Hepatic stellate cell (primary cell): ENCODE data around the gene NDRG3.

Experiments used
- DNase-seq: peaks from one replicate; pipeline ENCODE4 v3.0.0; 2011; ENCODE audit warnings: low spot score

The NDRG3 gene

DNA sequence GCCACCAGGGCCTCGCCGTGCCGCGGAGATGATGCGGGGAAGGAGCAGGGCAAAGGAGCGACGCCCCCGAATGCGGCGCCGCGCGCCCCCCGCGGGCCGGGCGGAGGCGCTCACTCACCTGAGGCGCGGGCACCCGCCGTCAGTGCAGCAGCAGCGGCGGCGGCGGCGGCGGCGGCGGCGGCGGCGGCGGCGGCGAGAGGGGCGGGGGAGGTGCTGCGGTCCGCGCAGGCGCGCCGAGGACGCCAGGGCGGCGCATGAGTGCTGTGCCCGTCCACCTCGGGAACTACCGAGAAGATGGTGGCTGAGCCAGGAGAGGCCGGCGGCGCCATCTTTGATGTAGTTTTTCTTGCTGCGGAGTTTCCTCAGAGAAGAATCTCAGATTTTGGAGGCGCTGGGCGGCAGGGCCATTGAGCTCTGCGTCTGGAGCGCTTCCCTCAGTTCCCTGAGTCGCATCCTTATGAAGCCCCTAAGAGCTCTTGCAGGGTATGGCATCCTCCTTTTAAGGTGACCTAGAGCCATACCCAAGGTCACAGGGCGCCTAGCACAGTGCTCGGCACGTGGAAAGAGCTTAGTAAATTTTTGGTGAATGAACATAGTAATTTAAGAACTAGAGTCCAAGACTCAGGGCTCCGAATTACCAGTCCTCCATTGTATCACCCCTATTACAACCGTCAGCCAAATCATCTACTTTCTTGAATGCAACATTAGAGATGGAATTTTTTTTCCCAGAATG, at the start of gene NDRG3:
NDRG3 (minus strand) TSS at position 164 of the 733 bp plus-strand sequence. CDS start 24,355 bp downstream, outside the sequence.
- DNase-seq = peak; percentile 96

DNA sequence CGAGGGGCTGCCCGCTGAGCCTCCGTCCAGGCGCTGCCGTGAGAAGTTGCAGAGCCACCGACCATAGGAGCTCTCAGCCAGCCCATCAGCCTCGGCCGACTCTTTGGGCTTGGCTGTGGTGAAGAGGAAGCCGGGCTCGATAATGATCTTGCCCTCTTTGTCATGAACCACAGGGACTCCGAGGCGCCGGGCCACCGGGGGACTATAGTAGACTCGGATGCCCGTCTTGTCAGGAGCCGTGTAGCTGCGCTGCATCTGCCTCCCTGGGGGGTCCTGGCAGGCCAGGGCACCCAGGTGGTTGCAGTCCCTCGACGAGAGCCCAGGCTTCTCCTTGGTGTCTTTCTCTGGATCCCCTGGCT, 48.2 kb upstream of the NDRG3 start:
- DNase-seq = no peak

DNA sequence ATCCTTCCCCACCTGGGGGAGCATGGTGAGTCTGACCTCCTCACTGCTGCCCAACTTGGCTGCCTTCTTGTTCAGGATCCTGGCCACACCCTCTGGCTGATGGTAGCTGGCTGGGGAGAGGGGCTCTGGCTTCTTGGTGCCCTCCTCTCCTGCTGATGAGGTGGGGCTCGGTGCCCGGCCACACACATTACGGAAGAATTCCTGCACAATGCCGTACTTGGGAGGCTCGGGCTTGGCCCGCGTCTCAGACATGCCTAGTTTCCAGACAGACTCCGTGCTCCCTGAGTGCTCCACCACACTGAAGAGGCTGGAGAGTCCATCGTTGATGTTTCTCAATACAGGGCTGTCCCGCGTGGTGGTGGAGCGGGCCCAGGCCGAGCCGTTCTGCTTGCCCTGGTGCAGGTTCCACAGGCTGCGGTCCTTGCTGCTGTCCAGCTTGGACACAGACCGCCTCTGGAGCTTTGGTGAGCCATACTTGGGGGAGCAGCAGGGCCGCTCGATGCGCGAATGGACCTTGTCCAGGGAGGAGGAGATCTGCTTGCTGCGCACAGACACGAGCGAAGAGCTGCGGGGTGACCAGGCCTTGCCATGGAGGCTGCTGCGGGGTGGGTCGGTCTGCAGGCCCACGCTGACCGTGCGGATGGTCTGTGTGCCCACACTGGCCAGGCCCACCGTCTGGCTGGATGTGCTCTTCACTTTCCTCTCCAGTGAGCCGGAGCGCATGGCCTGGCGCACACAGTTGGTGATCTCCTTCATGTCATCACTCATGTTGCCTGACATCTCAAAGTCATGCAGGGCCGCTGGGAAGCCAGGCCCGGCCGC, 47.6 kb upstream of the NDRG3 start:
- no peak for DNase-seq

DNA sequence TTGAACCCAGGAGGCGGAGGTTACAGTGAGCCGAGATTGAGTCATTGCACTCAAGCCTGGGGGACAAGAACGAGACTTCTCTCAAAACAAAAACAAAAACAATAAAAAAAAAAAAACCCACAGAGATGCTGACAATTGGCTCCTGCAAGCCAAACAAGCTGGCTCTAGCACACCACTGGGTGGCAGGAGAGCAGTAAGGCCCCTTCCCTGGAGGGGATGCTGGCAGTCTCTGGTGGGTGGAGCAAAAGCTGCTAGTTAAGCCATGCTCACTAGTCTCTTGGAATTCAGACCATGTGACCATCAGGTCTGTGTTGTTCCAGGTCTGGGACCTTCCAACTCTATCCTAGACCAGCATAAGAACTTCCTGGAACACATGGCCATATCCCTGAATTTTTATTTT, 46.5 kb upstream of the NDRG3 start:
- peak; percentile 67 for DNase-seq

DNA sequence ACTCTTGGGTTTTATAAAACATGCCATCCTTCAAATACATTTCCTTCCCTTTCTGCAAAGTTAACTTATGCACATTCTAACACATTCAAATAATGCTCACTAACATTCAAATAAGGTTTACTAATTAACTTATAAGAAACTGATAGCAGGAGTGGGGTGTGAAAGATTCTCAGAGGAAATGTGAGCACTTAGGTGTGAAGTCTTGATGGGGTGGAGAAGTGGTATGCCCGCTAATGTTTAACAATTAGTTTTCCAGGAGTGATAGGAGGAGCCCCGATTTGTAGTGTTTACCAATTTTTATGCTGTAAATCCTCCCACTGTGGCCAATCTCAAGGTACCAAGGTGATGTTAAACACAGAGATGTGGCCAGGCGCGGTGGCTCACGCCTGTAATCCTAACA, 46.0 kb upstream of the NDRG3 start:
- DNase-seq = no peak

DNA sequence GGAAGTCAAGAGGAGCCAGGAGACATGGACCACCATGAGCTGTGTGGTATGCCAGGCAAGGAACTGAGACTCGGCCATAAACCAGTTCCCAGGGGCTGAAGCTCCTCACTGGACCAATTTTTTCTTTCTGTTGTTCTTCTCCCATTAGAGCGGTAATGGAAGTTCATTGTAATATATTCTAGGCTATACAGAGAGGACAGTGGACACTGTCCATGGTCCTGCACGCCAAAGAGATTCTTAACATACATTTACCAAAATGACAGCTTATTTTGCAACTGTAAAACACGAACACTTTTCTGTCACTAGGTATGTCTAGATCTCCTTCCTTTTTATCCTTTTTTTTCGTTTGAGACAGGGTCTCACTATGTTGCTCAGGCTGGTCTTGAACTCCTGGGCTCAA, 40.8 kb upstream of the NDRG3 start:
- DNase-seq = no peak

DNA sequence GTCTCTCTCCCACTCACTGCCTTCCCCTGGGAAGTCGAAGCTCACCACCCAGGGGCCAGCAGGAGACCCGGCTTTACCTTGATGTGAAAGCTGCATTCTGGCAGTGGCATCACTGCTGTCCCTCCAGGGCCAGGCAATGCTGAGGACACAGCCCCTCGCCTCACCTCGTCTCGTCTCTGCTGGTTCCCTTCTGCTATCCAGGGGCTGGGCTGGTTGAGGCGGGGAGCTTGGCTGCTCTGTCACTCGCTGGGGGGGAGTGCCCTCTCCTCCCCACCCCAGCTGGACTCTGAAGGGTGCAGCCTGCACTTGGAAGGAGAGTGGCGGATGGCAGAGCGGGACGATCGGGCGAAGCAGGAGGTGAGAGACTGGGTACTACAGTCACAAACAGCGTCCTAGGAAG, 40.4 kb upstream of the NDRG3 start:
- DNase-seq = no peak

DNA sequence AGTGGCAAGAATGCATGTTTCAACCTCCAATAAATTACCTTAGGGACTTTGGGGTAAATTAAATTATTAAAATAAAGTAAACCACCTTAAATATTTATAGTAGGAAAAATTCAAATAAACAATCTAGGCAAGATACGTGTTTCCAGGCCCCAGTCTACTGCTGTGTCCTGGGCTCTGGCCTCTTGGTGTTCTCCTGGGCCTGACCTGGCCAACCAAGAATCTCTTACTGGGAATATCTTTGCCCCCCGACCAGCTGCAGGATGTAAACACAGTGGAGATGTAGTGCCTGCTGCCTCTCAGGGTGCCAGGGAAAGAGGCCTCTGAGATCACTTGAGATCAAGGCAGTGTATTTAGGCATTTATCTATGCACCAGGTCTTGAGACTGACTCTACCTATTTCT, 39.4 kb upstream of the NDRG3 start:
- DNase-seq = no peak

DNA sequence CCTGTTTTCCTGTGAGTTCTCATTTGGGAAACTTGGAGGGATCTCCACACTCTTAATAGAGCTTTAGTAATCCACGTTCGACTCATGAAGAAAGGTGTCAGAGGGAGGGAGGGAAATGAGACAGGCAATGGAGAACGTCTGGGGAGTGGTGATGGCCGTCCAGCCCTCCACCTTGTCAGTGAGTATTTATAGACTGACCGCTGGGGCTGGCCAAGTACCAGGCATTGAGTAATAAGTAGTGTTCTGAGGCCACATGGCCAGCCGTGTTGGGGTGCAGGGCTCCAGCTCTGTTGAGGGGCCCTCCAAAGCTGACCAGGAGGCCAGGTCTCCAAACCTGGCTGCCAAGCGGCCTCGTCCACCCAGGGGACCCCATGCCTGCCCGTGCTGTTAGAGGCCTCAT, 39.0 kb upstream of the NDRG3 start:
- peak; percentile 45 for DNase-seq

DNA sequence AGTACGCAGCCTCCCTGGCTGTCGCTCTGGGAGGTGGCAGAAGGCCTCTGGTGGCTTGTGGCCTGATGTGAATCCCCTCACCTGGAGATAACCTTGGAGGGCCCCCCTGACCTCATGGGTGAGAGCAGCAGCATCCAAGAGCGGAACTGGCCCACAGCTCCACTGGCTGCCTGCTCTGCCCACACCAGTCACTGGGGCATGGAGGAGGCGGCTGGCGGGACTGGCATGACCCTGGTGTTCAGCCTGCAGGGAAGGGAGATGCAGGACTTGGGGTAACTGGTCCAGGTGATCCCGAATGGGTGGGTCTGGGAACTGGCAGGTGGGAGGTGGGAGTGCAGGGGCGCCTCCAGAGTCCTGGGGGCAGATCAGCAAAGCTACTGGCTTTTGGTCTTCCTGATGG, 38.2 kb upstream of the NDRG3 start:
- DNase-seq = no peak

DNA sequence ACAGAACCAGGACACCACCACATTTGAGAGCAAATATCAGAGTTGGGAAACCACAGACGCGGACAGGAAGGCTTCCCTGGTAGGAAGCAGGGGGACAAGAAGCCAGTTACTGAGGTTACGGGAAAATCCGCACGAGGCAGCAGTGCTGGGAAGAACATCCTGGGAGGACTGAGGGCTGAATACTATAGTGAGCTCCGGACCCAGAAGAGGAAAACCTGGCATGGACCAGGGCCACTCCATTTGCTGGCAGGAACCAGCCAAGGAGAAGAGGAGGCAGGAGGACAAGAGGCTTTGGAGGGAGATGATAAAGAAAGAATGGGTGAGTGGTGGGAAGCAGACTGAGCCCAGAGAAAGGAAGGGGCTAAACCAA, 33.8 kb upstream of the NDRG3 start:
- DNase-seq = no peak

DNA sequence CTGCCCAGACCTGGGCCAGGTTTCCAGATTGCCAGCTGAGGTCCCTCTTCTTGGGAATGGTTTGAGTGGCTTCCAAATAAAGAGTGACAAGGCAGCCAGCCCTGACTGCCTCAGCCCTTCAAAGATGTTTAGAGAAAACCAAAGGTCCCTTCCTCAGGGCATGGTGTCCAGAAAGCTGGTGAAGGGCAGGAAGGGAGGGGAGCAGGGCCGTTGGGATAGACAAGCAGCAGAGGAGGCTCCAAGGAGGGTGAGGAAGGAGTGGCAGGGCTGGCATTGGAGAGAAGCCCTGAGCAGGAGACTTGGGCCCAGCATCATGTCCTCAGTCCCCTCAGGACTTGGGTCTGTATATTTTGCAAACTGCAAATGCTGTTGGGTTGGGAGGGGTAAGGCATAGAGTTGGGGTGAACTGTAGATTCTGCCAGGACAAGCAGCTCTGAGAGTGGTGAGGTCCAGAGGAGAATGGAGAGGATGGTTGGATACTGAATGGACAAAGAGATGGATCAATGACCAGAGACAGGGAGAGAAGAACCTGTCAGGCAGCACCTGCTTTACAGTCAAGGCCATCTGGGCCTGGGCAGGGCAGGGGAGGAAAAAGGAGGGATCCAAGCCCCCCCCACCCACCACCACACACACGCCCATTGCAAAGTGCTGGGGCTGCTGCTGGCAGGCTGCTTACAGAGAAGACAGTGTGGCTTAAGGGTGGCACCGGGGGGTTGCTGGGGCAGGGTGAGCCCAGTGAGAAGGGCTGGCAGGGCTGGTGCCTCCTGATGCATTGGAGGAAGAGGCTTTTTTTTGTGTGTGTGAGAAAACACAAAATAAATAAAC, 33.2 kb upstream of the NDRG3 start:
- no peak for DNase-seq

DNA sequence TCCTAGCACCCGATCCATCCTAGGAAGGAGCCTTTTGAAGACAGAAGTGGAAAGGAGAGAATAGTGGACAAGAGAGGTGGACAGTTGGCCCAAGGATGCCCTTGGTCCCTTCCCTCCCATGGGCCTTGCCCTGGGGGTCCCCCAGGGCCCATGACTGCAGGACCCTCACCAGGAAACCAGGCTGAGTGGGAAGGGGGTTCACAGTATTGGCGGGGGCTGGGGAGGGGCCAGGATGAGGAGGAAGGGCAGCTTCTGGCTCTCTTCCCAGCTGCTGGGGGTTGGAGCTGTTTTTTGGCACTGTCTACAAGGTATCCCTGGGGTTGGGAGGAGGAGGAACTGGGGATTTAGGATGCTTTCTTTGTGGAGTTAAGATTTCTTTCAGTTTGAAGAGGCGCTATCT, 31.7 kb upstream of the NDRG3 start:
- DNase-seq = no peak

DNA sequence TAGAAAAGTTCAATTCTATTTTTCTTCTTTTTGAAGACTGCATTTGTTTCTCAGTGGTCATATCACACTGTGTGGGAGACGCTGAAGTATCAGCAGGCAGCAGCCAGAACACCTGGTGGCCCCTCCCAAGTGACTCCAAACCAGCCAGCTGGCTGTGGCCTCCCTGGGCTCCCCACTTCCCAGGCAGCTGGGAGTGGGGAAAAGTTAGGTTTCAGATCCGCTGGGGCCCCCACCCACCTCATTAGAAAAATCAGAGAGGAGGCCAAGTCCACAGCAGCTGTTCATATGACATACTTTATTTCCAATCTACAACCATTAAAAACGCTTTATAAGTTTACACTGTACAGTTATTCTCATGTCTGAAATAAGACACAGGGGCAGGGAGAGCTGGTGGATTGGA, 31.3 kb upstream of the NDRG3 start:
- no peak for DNase-seq

DNA sequence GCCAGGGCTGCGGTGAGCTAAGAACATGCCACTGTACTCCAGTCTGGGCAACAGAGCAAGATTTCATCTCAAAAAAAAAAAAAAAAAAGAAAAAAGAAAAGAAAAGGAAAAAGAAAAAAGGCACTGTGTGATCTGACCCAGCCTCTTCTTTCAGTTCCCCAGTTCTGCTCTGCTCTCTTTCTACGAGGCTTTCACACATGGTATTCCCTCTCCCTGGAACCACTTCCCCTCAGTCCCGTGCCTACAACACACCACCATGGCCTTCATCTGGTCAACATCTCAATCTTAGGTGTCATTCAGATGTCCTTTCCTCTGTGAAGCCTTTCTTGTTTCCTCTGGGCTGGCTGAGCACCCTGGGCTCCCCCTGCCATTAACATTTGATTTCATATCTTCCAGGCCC, 29.9 kb upstream of the NDRG3 start:
- no peak for DNase-seq

DNA sequence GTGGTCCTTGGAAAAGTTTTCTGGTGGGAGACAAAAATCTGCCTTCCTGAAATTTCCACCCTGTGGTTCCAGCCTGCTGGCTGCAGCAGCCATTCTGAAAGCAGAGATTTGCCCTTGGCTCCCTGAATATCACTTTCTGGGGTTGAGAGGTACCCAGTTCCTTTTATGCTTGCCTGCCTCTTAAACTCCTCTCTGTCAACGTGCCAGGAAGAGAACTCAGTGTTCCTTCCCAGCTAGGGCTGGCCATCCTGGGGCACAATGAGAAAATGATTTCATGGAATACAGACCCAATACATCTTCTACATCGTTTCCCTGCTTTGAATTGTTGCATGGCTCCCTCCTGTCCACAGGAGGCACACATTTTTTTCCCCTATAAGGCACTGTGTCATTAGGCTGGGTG, 29.3 kb upstream of the NDRG3 start:
- DNase-seq = no peak

DNA sequence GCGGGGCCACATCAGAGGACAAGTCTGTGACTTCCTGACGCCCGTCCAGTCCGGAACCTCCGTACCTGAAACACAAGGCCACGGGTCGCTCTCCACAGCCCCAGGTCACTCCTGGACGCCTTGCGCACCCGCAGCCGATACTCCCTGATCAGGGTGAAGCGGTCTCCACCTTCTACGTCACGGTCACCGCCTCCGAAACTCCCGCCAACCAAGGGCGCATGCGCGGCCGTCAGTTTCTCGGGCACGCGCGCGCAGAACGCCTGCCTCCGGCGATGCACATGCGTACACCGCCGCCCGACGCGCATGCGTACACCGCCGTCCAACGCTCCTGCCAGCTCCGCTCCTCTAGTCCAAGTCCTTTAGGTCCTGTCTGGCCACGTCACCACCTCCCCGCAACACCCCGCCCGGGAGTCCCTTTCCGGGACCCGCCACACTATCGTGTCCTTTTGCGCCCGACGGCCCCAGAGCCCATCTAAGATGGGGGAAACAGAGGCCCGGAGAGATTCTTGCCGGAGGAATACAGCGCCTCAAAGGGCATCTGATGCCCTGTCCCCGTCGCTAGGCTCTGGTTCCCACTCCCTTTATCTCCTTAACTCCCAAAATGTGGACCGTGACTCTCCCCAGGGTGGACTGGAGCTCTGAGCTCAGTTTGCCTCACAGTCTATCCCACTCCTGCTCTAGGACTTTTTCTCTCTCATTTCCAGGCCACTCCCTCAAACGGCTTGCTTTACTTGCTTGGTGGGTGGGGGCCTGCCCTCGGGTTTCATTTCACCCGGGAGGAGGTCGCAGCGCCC, 27.9 kb upstream of the NDRG3 start, which contains the start of gene DSN1:
DSN1 (minus strand) TSS at position 167 of the 794 bp plus-strand sequence. CDS start 2,305 bp downstream, outside the sequence.
- DNase-seq = peak; percentile 99

DNA sequence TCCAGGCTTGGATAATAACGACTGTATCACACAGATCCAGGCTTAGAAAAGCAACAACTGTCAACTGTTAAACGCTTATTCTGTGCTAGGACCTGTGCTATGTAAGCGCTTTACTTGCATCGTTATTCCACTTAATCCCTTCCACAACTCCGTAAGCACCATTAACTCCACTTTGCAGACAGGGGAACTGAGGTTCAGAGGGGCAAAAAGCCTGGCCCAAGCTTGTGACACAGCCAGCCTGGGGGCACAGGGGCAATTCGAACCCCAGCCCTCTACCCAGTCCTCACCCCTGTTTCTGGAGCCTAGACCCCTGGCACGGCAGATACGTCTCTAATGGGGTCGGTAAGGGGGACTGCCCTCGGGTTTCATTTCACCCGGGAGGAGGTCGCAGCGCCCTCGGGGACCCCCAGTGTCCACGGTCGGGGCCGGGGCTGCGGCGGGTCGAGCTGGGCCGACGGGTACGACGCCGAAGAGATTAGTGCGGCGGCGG, 27.3 kb upstream of the NDRG3 start:
- DNase-seq = no peak

DNA sequence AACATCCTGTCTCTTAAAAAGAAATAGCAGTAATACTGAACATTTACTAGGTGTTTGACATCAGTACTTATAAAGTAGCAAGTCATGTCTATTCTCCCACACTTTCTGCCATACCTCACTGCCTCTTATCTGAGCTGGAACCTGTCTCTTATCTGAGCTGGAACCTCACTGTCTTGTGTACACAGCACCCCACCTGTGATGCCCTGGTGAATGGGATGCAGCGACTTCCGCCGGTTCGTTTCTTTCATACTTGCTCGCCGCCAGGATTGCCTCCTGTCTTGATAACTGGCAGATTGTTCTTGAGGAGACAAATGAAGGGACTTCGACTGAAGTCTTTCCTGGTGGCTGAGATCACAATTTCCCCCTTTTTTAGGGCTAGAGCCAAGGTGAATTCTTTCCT, 24.8 kb upstream of the NDRG3 start:
- no peak for DNase-seq

DNA sequence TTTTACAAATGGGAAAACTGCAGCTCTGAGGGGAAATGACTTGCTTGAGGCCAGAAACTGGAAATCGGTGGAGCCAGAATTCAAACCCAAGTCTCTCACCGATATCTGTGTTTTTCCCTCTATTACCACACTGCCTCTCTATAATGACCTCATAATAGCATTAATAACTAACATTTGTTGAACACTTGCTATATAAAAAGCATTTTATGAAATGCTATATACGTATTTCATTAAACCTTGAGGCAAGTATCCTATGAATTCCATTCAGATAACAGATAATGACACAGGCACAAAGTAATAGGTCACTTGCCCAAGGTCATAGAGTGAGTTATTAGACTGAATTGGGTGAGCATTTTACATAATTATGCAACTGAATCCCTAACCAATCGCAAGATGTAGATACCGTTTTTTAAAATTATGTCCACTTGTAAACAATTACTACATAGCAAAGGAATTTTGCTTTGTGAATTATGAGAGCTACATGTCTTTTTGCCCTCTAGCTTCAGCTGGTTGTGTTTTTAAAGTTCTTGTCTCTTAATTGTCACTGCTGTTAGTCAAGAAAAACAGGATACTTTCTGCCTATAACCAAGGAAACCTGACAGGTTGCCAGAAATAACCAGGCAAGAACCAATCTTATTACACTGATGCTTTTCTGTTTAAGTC, 23.0 kb upstream of the NDRG3 start:
- no peak for DNase-seq

DNA sequence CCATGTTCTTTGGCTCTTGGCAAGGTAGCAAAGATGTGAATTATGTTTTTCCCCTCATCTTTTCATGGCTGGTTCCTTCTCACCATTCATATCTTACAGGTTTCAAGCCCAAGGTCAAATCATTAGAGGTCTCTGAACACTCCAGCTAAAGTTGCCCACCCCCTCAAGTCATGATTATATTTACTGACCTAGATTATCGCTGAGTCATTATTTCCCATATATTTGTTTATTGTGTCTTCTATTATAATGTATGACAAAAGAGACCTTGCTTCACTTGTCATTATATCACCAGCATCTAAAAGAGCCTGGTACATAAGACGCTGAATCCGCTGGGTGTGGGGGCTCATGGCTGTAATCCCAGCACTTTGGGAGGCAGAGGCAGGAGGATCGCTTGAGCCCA, 15.2 kb upstream of the NDRG3 start:
- DNase-seq = no peak
